H1 (cell line): Measurements from ENCODE around the gene ZFP90. TPM values are rescaled to one million over a fixed set of nuclear protein-coding genes. Genes with fewer than 3 reads are reported as not detected.

Experiments
- CTCF ChIA-PET: fragments of 300-600 bp; sonication (Branson Sonifier 250); formaldehyde crosslinking; loops from one replicate; lab custom pipeline; 2021; ENCODE audit not compliant: partially characterized antibody; lab: Charles Lee
- POLR2A ChIA-PET: fragments of 300-600 bp; sonication (Branson Sonifier 250); formaldehyde crosslinking; loops from one replicate; lab custom pipeline; 2021; ENCODE audit warnings: inconsistent platforms; ENCODE audit not compliant: partially characterized antibody; lab: Charles Lee
- DNase-seq, 2 experiments: peaks; one replicate each; pipeline versions ENCODE4 v3.0.0 to v3.0.0-alpha.2; 2010 to 2022; ENCODE audit warnings: low spot score in 2 of 2, low read depth in 1 of 2, mixed read lengths in 1 of 2
- FAIRE-seq: peaks from 2 replicates; lab custom pipeline; 2011; peaks lifted over from hg19 to GRCh38; lab: Jason Lieb, UNC
- H2AFZ ChIP-seq: 2 replicates; pipeline ENCODE4 v1.8.1; 2012; ENCODE audit warnings: low read length, inconsistent platforms
- H2AK5ac ChIP-seq: 2 replicates; pipeline ENCODE4 v1.6.1; 2013; ENCODE audit warnings: low read depth, low read length
- H2BK120ac ChIP-seq: replicated peaks from 2 replicates; pipeline ENCODE3; 2013; ENCODE audit warnings: low read depth, low read length, inconsistent platforms
- H2BK12ac ChIP-seq: 2 replicates; pipeline ENCODE4 v1.6.1; 2013; ENCODE audit warnings: low read depth, low read length
- H2BK15ac ChIP-seq: 2 replicates; pipeline ENCODE4 v1.6.1; 2013; ENCODE audit warnings: low read length
- H2BK20ac ChIP-seq: 2 replicates; pipeline ENCODE4 v1.6.1; 2013; ENCODE audit warnings: low read length
- H2BK5ac ChIP-seq: 2 replicates; pipeline ENCODE4 v1.6.1; 2013; ENCODE audit warnings: low read depth, low read length
- H3K14ac ChIP-seq: 2 replicates; pipeline ENCODE4 v1.6.1; 2013; ENCODE audit warnings: inconsistent platforms; ENCODE audit not compliant: insufficient read length
- H3K18ac ChIP-seq: 2 replicates; pipeline ENCODE4 v1.6.1; 2013; ENCODE audit warnings: low read length; ENCODE audit errors: extremely low read depth
- H3K23ac ChIP-seq: 2 replicates; pipeline ENCODE4 v1.6.1; 2013; ENCODE audit warnings: inconsistent platforms; ENCODE audit not compliant: insufficient read length
- H3K23me2 ChIP-seq: 2 replicates; pipeline ENCODE4 v1.6.1; 2013; ENCODE audit warnings: low read depth, low read length
- H3K27ac ChIP-seq: 2 replicates; pipeline ENCODE4 v1.6.1; 2011; ENCODE audit warnings: low read depth, low read length, inconsistent platforms
- H3K27me3 ChIP-seq, 4 experiments: replicated peaks in 1 of 4; 1 replicate in 1 of 4; 2 replicates in 3 of 4; pipeline versions ENCODE4 v1.6.1 to v1.8.1; 2011 to 2013; ENCODE audit warnings: low read length in 3 of 4, mild to moderate bottlenecking in 3 of 4, inconsistent platforms in 2 of 4, mixed read lengths in 2 of 4, moderate library complexity in 1 of 4; ENCODE audit not compliant: control insufficient read depth in 3 of 4, insufficient read depth in 3 of 4; ENCODE audit errors: extremely low read depth in 1 of 4
- H3K36me3 ChIP-seq, 4 experiments: 2 replicates each; pipeline versions ENCODE4 v1.6.1 to v1.8.1; 2011 to 2013; ENCODE audit warnings: mild to moderate bottlenecking in 4 of 4, low read length in 3 of 4, moderate library complexity in 2 of 4, control low read depth in 1 of 4, inconsistent platforms in 1 of 4; ENCODE audit not compliant: insufficient read depth in 4 of 4, control insufficient read depth in 2 of 4
- H3K4ac ChIP-seq: replicated peaks from 2 replicates; pipeline ENCODE3; 2013; ENCODE audit warnings: low read length, low read depth, mixed read lengths, inconsistent platforms; ENCODE audit not compliant: insufficient read length
- H3K4me1 ChIP-seq, 4 experiments: replicated peaks in 1 of 4; 1 replicate in 1 of 4; 2 replicates in 3 of 4; pipeline versions ENCODE4 v1.6.1 to v1.8.1; 2011 to 2013; ENCODE audit warnings: low read length in 3 of 4, inconsistent platforms in 2 of 4, mixed read lengths in 1 of 4; ENCODE audit not compliant: insufficient read depth in 4 of 4, control insufficient read depth in 3 of 4
- H3K4me2 ChIP-seq, 2 experiments: 2 replicates each; pipeline versions ENCODE4 v1.6.1 to v1.8.1; 2011 to 2013; ENCODE audit warnings: low read depth in 2 of 2, low read length in 2 of 2, control low read depth in 1 of 2, inconsistent platforms in 1 of 2, mild to moderate bottlenecking in 1 of 2; ENCODE audit not compliant: insufficient read depth in 1 of 2
- H3K4me3 ChIP-seq, 4 experiments: fragments of 200-600, 300-600 bp in 1 of 4; sonication (generic), shearing (Covaris generic), sonication (Bioruptor Twin) in 1 of 4; 2 replicates each; pipeline versions ENCODE4 v1.5.1 to v1.8.1; 2011 to 2016; ENCODE audit warnings: low read length in 4 of 4, low read depth in 3 of 4, control low read depth in 2 of 4, inconsistent platforms in 2 of 4, mild to moderate bottlenecking in 2 of 4, mixed read lengths in 1 of 4, moderate library complexity in 1 of 4; ENCODE audit not compliant: insufficient read depth in 2 of 4; ENCODE audit errors: extremely low read depth in 1 of 4
- H3K56ac ChIP-seq: replicated peaks from 2 replicates; pipeline ENCODE3; 2013; ENCODE audit warnings: low read depth, mild to moderate bottlenecking, mixed read lengths, low read length, inconsistent platforms; ENCODE audit not compliant: insufficient read length
- H3K79me1 ChIP-seq: 2 replicates; pipeline ENCODE4 v1.6.1; 2013; ENCODE audit warnings: low read depth, low read length, control low read depth
- H3K79me2 ChIP-seq, 2 experiments: 2 replicates each; pipeline versions ENCODE4 v1.6.1 to v1.8.1; 2012 to 2013; ENCODE audit warnings: low read length in 2 of 2, mild to moderate bottlenecking in 2 of 2, inconsistent platforms in 1 of 2; ENCODE audit not compliant: insufficient read depth in 2 of 2, control insufficient read depth in 1 of 2
- H3K9ac ChIP-seq, 4 experiments: replicated peaks in 1 of 4; 1 replicate in 1 of 4; 2 replicates in 3 of 4; pipeline versions ENCODE4 v1.6.1 to v1.8.1; 2011 to 2013; ENCODE audit warnings: low read depth in 3 of 4, low read length in 3 of 4, control low read depth in 2 of 4, mild to moderate bottlenecking in 2 of 4, moderate library complexity in 2 of 4, inconsistent platforms in 1 of 4; ENCODE audit errors: extremely low read depth in 1 of 4
- H3K9me3 ChIP-seq, 2 experiments: 2 replicates each; pipeline versions ENCODE4 v1.6.1 to v1.8.1; 2012 to 2013; ENCODE audit warnings: mild to moderate bottlenecking in 2 of 2, moderate library complexity in 2 of 2, control low read depth in 1 of 2, inconsistent platforms in 1 of 2, low read depth in 1 of 2, low read length in 1 of 2, mixed read lengths in 1 of 2; ENCODE audit not compliant: insufficient read depth in 2 of 2
- H4K20me1 ChIP-seq, 2 experiments: replicated peaks in 1 of 2; 2 replicates each; pipeline versions ENCODE3 to v1.8.1; 2011 to 2013; ENCODE audit warnings: inconsistent platforms in 2 of 2, low read length in 2 of 2, mild to moderate bottlenecking in 1 of 2; ENCODE audit not compliant: insufficient read depth in 2 of 2, control insufficient read depth in 1 of 2
- H4K5ac ChIP-seq: 2 replicates; pipeline ENCODE4 v1.6.1; 2013; ENCODE audit warnings: low read length, low read depth, mixed read lengths, inconsistent platforms; ENCODE audit not compliant: insufficient read length
- H4K8ac ChIP-seq: 2 replicates; pipeline ENCODE4 v1.8.0; 2013; ENCODE audit warnings: mild to moderate bottlenecking, moderate library complexity, low read length, inconsistent platforms; ENCODE audit not compliant: insufficient read depth; ENCODE audit errors: extremely low read depth
- H4K91ac ChIP-seq: replicated peaks from 2 replicates; pipeline ENCODE3; 2013; ENCODE audit warnings: low read length, mixed read lengths, inconsistent platforms; ENCODE audit not compliant: insufficient read length
- CTBP2 ChIP-seq: IDR thresholded peaks from 2 replicates; pipeline ENCODE4 v1.7.0; 2011; ENCODE audit warnings: borderline replicate concordance, mild to moderate bottlenecking, moderate library complexity, mixed read lengths, low read length; ENCODE audit not compliant: insufficient read depth, insufficient read length
- ZNF274 ChIP-seq: IDR thresholded peaks from 2 replicates; pipeline ENCODE4 v1.7.0; 2012; ENCODE audit warnings: low read length, borderline replicate concordance; ENCODE audit errors: extremely low read depth
- WGBS, 2 experiments: shearing (Covaris generic) in 1 of 2; methylation state at CpG; one replicate each; pipeline versions ENCODE4 v1.1.6 to v1.1.7; 2013 to 2015; ENCODE audit warnings: low lambda C conversion rate in 2 of 2, mixed read lengths in 2 of 2, inconsistent platforms in 1 of 2, low coverage in 1 of 2, missing lambda C conversion rate in 1 of 2; ENCODE audit not compliant: insufficient replicate concordance in 2 of 2, insufficient coverage in 1 of 2, insufficient read length in 1 of 2; ENCODE audit errors: extremely low coverage in 1 of 2, missing lambda C conversion rate in 1 of 2; 5-methylcytosine and 5-hydroxymethylcytosine counted together
- polyA plus RNA-seq, 7 experiments: library from polyadenylated mRNA; depleted of rRNA in 3 of 7; stranded (reverse) in 5 of 7; unstranded in 2 of 7; fragments of >200 nt in 5 of 7; fragments of 200-250 nt in 2 of 7; gene quantifications; 1 replicate in 5 of 7; 2 replicates in 1 of 7; 4 replicates in 1 of 7; pipeline versions ENCODE4 v1.2.1 to v1.2.3, GENCODE V29; 2011 to 2013; ENCODE audit warnings: missing spikeins in 2 of 7, mixed read lengths in 2 of 7
- total RNA-seq: library from RNA; stranded (reverse); fragmentation: NEBNext Ultra II Directional; extraction: Animal tissue kit (Norgen Biotek cat#: 25700); gene quantifications from 2 replicates; pipeline ENCODE4 v1.2.1, GENCODE V29; 2021

Gene ZFP90
- total and polyA plus RNA-seq, 2 of the 8 experiments (the other 6 are each of a cell fraction or from before 2014, with no cell fraction given) = 10.3 to 19.1 TPM

DNA sequence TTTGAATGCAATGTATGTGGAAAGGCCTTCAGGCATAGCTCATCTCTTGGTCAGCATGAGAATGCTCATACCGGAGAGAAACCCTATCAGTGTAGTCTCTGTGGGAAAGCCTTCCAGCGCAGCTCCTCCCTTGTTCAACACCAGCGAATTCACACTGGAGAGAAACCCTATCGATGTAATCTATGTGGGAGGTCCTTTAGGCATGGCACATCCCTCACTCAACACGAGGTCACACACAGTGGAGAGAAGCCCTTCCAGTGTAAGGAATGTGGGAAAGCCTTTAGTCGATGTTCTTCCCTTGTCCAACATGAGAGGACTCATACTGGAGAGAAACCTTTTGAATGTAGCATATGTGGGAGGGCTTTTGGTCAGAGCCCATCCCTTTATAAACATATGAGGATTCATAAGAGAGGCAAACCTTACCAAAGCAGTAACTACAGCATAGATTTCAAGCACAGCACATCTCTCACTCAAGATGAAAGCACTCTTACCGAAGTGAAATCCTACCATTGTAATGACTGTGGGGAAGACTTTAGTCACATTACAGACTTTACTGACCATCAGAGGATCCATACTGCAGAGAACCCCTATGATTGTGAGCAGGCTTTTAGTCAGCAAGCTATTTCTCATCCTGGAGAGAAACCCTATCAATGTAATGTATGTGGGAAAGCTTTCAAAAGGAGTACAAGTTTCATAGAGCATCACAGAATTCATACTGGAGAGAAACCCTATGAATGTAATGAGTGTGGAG lies 24.7 kb downstream of the ZFP90 start:
- POLR2A ChIA-PET = interaction anchor here (1.4 to 2.0 kb wide), 2 partner anchors 8 to 11 kb away, joined by 3 to 7 read pairs; no protein-coding TSS in a partner anchor
- no peak overlapping the region for H3K56ac ChIP-seq

More for the DNA sequence above, 24.7 kb downstream of the ZFP90 start:
- Histone ChIP-seq H3K36me3 (peaks cover 4 to 75% (median 43%) of the 10 kb centered on the region in 4 experiments), H3K14ac (no peak overlapping the region), H2BK5ac (no peak overlapping the region), H3K9ac (no peak overlapping the region), H2BK20ac (no peak overlapping the region), H3K4ac (no peak overlapping the region), H3K23ac (no peak overlapping the region), H2BK12ac (no peak overlapping the region), H2BK120ac (no peak overlapping the region), H2BK15ac (no peak overlapping the region), H3K27me3 (no peaks in the 10 kb centered on the region), H4K8ac (no peak overlapping the region), H3K18ac (no peak overlapping the region), H4K5ac (no peak overlapping the region), H4K91ac (no peak overlapping the region), H3K79me1 (no peaks in the 10 kb centered on the region), H3K4me2 (no peak overlapping the region), H3K23me2 (no peaks in the 10 kb centered on the region), H2AFZ (no peak overlapping the region), H2AK5ac (no peak overlapping the region), H4K20me1 (no peaks in the 10 kb centered on the region), H3K4me1 (no peaks in the 10 kb centered on the region), H3K27ac (no peak overlapping the region), H3K9me3 (peaks cover 87 to 92% of the 10 kb centered on the region in 2 experiments), H3K4me3 (peak overlapping the region in 1 of 4 experiments; percentile 17; a peak in 1 of 8 replicates), H3K79me2 (no peaks in the 10 kb centered on the region)
- CTCF ChIA-PET = interaction anchor here (0.6 to 1.0 kb wide), 5 partner anchors 10 to 198 kb away, joined by 3 to 4 read pairs (median 3); no protein-coding TSS in a partner anchor
- no peak for DNase-seq
- WGBS, 2 experiments = 93% methylated on average over 7 of the region's 7 CpGs; no CpG with 5 or more reads in 1 of the 2 experiments
- TF ChIP-seq CTBP2 = no peak
- TF ChIP-seq ZNF274 = peak; percentile 94
- FAIRE-seq = peak; percentile 24
